Measurements from ENCODE around the gene RUNX1.

DNA sequence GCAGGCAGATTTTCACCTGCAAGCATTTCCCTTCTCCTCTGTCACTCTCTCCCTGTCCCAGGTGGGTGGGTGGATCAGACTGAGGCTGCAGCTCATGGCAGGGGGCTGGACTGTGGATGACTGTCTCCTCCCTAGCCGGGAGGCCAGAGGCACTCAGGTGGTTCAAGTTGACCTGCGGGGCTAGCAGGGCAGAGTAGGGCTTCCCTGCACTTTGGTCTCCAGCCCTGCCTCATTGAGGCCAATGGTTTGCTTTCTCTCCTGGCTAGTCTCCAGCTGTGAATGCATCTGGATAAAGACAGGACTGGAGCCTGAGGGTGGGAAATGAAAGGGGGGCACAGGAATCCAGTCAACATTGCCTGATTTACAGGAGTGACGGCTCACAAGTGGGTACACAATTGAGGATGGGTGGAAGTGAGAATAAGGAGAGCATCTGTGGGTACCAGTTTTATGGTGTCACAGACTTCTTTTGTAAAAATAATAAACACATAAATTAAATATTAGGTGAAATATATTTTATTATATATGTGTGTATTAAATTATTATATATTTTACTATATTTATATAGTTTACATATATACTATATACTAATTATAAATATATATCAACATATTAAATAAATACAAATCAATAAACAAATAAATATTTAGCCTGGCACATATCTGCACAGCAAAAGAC, 25.6 kb downstream of the RUNX1 start:
- TF ChIP-seq CTCF (IDR thresholded peaks at IDR 0.05; ENCODE audit: extremely low read depth in 1 of 2, insufficient read depth in 1 of 2, low read depth in 1 of 2, low read length in 2 of 2), result no peak
- no peak for TF ChIP-seq POLR2A (IDR thresholded peaks at IDR 0.05; ENCODE audit: low read depth, low read length)
- no peak for TF ChIP-seq POLR2AphosphoS5 (IDR thresholded peaks at IDR 0.05; ENCODE audit: insufficient read depth, low read depth, low read length)
- no peak for TF ChIP-seq MAX (IDR thresholded peaks at IDR 0.05; ENCODE audit: insufficient read depth, insufficient read length)
- TF ChIP-seq EZH2 (IDR thresholded peaks at IDR 0.05; ENCODE audit: borderline replicate concordance, low read depth, low read length, severe bottlenecking), result no peak

All from endothelial cell of umbilical vein (primary cell).